Uterus (tissue), 4 donors: ENCODE measurements around the gene KRTAP10-2. TPM values are rescaled to one million over a fixed set of nuclear protein-coding genes. Genes with fewer than 3 reads are reported as not detected.

Experiments used
- DNase-seq, 2 donors: peaks; one replicate each; pipeline ENCODE4 v3.0.0-alpha.2; 2019 to 2020
- H3K27ac ChIP-seq, 2 donors: fragments of 200-600 bp; sonication (generic); 1 replicate in 1 of 2; 2 replicates in 1 of 2; pipeline ENCODE4 v1.5.1; 2016 to 2018
- H3K27me3 ChIP-seq, 2 donors: fragments of 200-600 bp; sonication (generic); one replicate each; pipeline ENCODE4 v1.5.1; 2018 to 2019; ENCODE audit warnings: control low read depth in 1 of 2
- H3K36me3 ChIP-seq, 2 donors: fragments of 200-600 bp; sonication (generic); one replicate each; pipeline ENCODE4 v1.5.1; 2019; ENCODE audit warnings: control low read depth in 1 of 2
- H3K4me1 ChIP-seq, 2 donors: fragments of 200-600 bp; sonication (generic); one replicate each; pipeline ENCODE4 v1.5.1; 2018 to 2019; ENCODE audit warnings: control low read depth in 1 of 2
- H3K4me3 ChIP-seq, 2 donors: fragments of 200-600 bp; sonication (generic); 1 replicate in 1 of 2; 2 replicates in 1 of 2; pipeline ENCODE4 v1.5.1; 2018 to 2019; ENCODE audit warnings: mild to moderate bottlenecking in 1 of 2
- H3K9me3 ChIP-seq, 2 donors: fragments of 200-600 bp; sonication (generic); one replicate each; pipeline ENCODE4 v1.5.1; 2019; ENCODE audit warnings: control low read depth in 1 of 2
- CTCF ChIP-seq, 4 experiments: fragments of 200-600 bp in 2 of 4; fragments of 450-650 bp in 2 of 4; sonication (generic) in 2 of 4; IDR thresholded peaks; one replicate each; pipeline ENCODE4 v1.5.1; 2016 to 2019; ENCODE audit warnings: antibody characterized with exemption in 4 of 4, mild to moderate bottlenecking in 2 of 4, moderate library complexity in 1 of 4
- POLR2A ChIP-seq, 2 donors: fragments of 450-650 bp; IDR thresholded peaks; one replicate each; pipeline ENCODE4 v1.6.1; 2016; ENCODE audit warnings: antibody characterized with exemption in 2 of 2, mild to moderate bottlenecking in 1 of 2, moderate library complexity in 1 of 2
- intact Hi-C: fragments of 100-400 bp; cut with DNase I; formaldehyde crosslinking; loops from one replicate; pipeline ENCODE4 v1.15.1; 2023; ENCODE audit warnings: low total_unique reads
- total RNA-seq, 4 donors: library from RNA; depleted of rRNA in 3 of 4; stranded (reverse); fragments of >200 nt in 3 of 4; gene quantifications; one replicate each; pipeline versions ENCODE4 v1.1.0 to v1.2.4, GENCODE V29; 2014 to 2023
- donor health status: DM: yes; HTN: yes; CAD: no.

The KRTAP10-2 gene
- total RNA-seq, 4 donors from 2014 or later: not detected

- TF ChIP-seq POLR2A (IDR thresholded peaks at IDR 0.05): no peak
- intact Hi-C loops: no loop called here
- DNase-seq: no peak
- H3K36me3 ChIP-seq: no peaks in the 10 kb centered on the region
- no peaks in the 10 kb centered on the region for H3K27me3 ChIP-seq
- no peaks in the 10 kb centered on the region for H3K9me3 ChIP-seq
- H3K27ac ChIP-seq: no peak overlapping the region
- no peak overlapping the region for H3K4me3 ChIP-seq
- no peaks in the 10 kb centered on the region for H3K4me1 ChIP-seq
Measured at GRCh38 chr21:44513389-44514217, 37.7 kb downstream of the KRTAP10-2 start.

GRCh38 chr21:44512496-44513388, 38.6 kb downstream of the KRTAP10-2 start:
- intact Hi-C loops: no loop called here
- TF ChIP-seq POLR2A (IDR thresholded peaks at IDR 0.05): no peak
- no peak for TF ChIP-seq CTCF (IDR thresholded peaks at IDR 0.05)
- no peaks in the 10 kb centered on the region for H3K27me3 ChIP-seq
- no peaks in the 10 kb centered on the region for H3K36me3 ChIP-seq
- H3K4me3 ChIP-seq: no peak overlapping the region
- no peaks in the 10 kb centered on the region for H3K4me1 ChIP-seq
- H3K9me3 ChIP-seq: no peaks in the 10 kb centered on the region
- no peak overlapping the region for H3K27ac ChIP-seq
- no peak for DNase-seq

GRCh38 chr21:44511938-44512275, 39.4 kb downstream of the KRTAP10-2 start:
- Histone ChIP-seq H3K4me1 (no peaks in the 10 kb centered on the region), H3K27ac (no peak overlapping the region), H3K9me3 (no peaks in the 10 kb centered on the region), H3K36me3 (no peaks in the 10 kb centered on the region), H3K27me3 (no peaks in the 10 kb centered on the region), H3K4me3 (no peak overlapping the region)
- no peak for DNase-seq
- intact Hi-C loops: no loop called here
- TF ChIP-seq POLR2A (IDR thresholded peaks at IDR 0.05) (no peak), CTCF (IDR thresholded peaks at IDR 0.05) (no peak)

GRCh38 chr21:44511219-44511937, 39.9 kb downstream of the KRTAP10-2 start:
- Histone ChIP-seq H3K36me3 (no peaks in the 10 kb centered on the region), H3K4me3 (no peak overlapping the region), H3K27me3 (no peaks in the 10 kb centered on the region), H3K9me3 (no peaks in the 10 kb centered on the region), H3K27ac (no peak overlapping the region), H3K4me1 (no peaks in the 10 kb centered on the region)
- DNase-seq: no peak
- TF ChIP-seq POLR2A (IDR thresholded peaks at IDR 0.05): no peak
- TF ChIP-seq CTCF (IDR thresholded peaks at IDR 0.05): no peak
- intact Hi-C loops: no loop called here

GRCh38 chr21:44510508-44511218, 40.6 kb downstream of the KRTAP10-2 start:
- Histone ChIP-seq H3K36me3 (no peaks in the 10 kb centered on the region), H3K27me3 (no peaks in the 10 kb centered on the region), H3K27ac (no peak overlapping the region), H3K4me1 (no peaks in the 10 kb centered on the region), H3K9me3 (no peaks in the 10 kb centered on the region), H3K4me3 (no peak overlapping the region)
- DNase-seq: no peak
- TF ChIP-seq POLR2A (IDR thresholded peaks at IDR 0.05) (no peak), CTCF (IDR thresholded peaks at IDR 0.05) (peak; percentile 20 to 59 (median 44))
- intact Hi-C loops: no loop called here
